Vagina (tissue), 2 donors: Measurements from ENCODE around the gene ECPAS.
A peak's percentile ranks its signal among the peaks of the same experiment; 100 is the strongest.

Experiments used
- POLR2AphosphoS5 ChIP-seq, 2 donors: sonication (generic); formaldehyde crosslinking; IDR thresholded peaks; one replicate each; pipeline ENCODE4 v1.9.0; 2017; ENCODE audit warnings: antibody characterized with exemption in 2 of 2, mild to moderate bottlenecking in 2 of 2, low read depth in 1 of 2; ENCODE audit not compliant: insufficient read depth in 1 of 2
- TF ChIP-seq, protein P1 (sequence below), 3 experiments: fragments of 450-650 bp in 2 of 3; fragments of 200-600 bp in 1 of 3; sonication (generic) in 1 of 3; IDR thresholded peaks; one replicate each; pipeline ENCODE4 v1.5.1; 2017 to 2019; ENCODE audit warnings: antibody characterized with exemption in 3 of 3, mild to moderate bottlenecking in 2 of 3, moderate library complexity in 2 of 3

DNA sequence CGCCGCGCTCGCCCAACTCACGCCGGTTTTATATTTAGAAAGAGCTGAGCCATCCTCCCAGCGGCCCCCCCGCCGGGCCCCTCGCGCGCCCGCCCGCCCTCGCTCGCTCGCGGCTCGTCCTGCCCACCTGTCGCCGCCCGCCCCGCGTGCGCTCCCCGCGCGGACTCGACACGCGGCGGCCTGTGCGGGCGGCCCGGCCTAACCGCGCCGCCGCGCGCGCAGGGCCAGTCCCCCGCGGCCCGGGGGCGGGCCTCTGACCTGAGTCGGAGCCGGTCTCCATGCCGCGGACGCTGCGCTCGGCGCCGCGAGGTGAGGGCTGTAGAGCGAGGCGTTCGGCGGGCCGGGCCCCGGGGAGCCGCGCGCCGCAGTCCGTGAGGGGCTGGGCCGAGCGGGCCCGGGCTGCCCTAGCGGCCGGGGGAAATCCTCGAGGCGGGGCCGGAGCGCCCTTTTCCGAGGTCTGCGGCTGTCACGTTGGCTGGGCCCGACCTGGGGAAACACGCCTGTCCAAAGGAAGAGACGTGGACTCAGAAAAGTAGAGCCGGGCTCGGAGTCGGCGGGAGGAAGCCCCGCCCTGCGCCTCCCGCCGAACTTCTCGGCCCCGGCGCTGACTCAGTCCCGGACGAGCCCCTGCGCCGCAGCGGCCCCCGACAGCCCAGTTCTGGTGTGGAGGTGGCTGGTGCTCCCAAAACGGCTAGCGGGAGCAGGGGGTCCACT lies at the start of gene ECPAS:
- TF ChIP-seq POLR2AphosphoS5 (IDR thresholded peaks at IDR 0.05; ENCODE audit: insufficient read depth in 1 of 2, low read depth in 1 of 2), result peak in 1 of 2 donors; percentile 78
- TF ChIP-seq, protein P1, sequence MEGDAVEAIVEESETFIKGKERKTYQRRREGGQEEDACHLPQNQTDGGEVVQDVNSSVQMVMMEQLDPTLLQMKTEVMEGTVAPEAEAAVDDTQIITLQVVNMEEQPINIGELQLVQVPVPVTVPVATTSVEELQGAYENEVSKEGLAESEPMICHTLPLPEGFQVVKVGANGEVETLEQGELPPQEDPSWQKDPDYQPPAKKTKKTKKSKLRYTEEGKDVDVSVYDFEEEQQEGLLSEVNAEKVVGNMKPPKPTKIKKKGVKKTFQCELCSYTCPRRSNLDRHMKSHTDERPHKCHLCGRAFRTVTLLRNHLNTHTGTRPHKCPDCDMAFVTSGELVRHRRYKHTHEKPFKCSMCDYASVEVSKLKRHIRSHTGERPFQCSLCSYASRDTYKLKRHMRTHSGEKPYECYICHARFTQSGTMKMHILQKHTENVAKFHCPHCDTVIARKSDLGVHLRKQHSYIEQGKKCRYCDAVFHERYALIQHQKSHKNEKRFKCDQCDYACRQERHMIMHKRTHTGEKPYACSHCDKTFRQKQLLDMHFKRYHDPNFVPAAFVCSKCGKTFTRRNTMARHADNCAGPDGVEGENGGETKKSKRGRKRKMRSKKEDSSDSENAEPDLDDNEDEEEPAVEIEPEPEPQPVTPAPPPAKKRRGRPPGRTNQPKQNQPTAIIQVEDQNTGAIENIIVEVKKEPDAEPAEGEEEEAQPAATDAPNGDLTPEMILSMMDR (IDR thresholded peaks at IDR 0.05), result no peak
